ENCODE measurements around the gene SUGCT.
"Not testable (repeated sequence)": the region's sequence is repeated elsewhere in the genome, so short reads cannot be mapped to it uniquely, and the experiment has no call there.

Gene SUGCT

DNA sequence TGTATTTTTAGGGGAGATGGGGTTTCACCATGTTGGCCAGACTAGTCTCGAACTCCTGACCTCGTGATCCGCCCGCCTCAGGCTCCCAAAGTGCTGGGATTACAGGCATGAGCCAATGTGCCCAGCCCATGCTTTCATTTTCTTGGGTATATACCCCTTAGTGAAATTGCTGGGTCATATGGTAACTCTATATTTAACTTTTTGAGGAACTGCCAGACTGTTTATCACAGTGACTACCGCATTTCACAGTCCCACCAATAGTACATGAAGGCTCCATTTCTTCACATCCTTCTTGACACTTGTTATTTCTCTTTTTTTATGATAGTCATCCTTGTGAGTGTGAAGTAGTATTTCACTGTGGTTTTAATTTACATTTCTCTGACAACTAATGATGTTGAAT lies 134.0 kb downstream of the SUGCT start:
- not testable (repeated sequence) for DNase-seq

GRCh38 chr7:40276061-40276460 lies 141.3 kb downstream of the SUGCT start:
- no peak for DNase-seq

DNA sequence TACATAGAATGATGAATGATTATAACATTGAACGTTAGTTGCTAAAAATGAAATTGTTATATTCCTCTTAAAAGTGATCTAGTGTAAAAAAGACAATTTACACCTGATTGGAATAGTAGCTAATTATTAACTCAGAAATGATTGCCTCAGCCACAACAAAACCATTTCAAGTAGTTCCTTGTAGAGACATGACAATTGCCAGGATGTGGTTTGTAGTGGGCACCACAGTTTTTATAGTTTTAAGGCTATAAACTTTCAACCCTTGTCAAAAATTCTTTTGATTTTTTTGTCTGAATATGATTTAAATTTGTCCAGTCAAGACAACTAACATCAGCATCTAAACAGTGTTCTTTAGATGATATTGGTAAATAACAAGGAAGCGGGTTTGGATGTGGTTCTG lies 145.2 kb downstream of the SUGCT start:
- DNase-seq: no peak

GRCh38 chr7:40282858-40283257 lies 148.1 kb downstream of the SUGCT start:
- DNase-seq: no peak

- DNase-seq: no peak
Observed at GRCh38 chr7:40283391-40283790, 148.6 kb downstream of the SUGCT start.

- no peak for DNase-seq
Observed at GRCh38 chr7:40288827-40289226, 154.0 kb downstream of the SUGCT start.

GRCh38 chr7:40297741-40298311 lies 163.0 kb downstream of the SUGCT start:
- no peak for DNase-seq

- DNase-seq: no peak
Observed at GRCh38 chr7:40298421-40298820, 163.6 kb downstream of the SUGCT start.

GRCh38 chr7:40299097-40299496 lies 164.3 kb downstream of the SUGCT start:
- no peak for DNase-seq

DNA sequence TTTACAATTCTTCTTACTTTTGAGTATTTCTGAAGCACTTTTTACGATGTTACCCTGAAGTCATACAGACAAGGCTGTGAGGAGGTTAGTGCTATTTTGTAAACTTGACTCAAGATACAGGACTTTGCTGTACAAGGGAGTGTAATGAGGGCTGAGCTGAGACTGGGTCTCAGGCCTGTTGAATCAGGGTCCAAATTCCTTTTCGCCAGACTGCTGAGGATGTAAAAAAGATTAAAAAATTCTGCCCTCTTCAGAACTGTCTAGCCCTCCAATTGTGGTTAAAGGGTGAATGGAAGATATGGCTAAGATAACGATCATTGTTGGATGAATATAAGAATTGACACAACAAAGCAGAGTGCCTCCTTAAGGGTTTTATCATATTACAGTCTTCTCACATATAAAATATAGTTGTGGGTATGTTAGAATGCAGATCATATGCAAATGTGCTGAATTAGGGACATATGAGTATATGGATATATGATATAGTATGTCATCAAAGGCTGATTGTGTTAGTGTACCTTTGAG lies 165.4 kb downstream of the SUGCT start:
- no peak for DNase-seq

- DNase-seq: no peak
Observed at GRCh38 chr7:40301486-40302068, 166.8 kb downstream of the SUGCT start.

DNA sequence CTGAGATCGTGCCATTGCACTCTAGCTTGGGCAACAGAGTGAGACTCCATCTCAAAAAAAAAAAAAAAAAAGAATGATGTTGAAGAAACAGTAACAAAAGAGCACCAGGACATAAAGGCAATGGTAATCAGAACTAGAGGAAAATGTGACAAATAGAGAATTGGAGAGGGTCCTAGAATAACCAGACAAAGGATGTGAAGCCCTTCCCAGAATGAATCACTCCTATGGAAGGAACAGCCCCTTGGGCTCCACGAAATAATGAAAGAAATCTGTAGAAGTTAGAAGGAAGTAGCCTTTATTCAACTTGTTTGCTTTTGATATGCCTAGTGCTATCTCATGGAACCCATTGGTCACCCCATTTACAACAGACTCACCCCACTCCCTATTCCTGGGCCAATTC lies 169.2 kb downstream of the SUGCT start:
- DNase-seq: no peak

GRCh38 chr7:40305229-40305628 lies 170.4 kb downstream of the SUGCT start:
- DNase-seq: no peak

GRCh38 chr7:40306025-40306424 lies 171.2 kb downstream of the SUGCT start:
- DNase-seq: no peak

DNA sequence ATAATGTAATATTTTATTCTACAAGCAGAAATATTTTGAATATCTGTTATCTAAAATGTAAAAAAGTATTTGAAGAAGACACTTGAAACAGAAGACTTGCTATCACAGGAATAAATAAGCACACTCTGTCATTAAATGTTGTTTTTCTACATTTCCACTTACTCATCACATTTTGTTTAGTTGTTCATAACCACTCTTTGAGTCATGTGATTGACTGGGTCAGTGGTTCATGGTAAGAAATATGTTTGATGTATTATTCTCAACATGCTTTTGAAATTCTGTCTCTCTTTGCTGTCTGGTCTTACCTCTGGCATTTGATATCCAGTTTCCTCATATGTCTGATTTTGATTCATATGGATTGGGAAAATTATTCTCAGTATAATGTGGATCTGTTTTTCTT lies 171.8 kb downstream of the SUGCT start:
- no peak for DNase-seq

DNA sequence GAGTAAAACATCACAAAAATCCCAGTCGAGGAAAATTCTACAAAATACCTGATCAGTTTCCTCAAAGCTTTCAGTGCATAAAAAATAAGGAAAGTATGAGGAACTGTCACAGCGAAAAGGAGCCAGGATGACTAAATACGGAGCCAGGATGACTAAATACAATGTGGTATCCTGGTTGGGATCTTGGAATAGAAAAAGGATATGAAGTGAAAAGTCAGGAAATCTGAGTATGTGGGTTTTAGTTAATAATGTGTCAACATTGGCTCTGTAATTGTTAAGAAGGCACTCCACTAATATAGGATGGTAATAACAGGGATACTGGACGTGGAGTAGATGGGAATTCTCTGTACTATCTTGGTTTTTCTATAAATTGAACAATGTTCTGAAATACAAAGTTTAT lies 175.5 kb downstream of the SUGCT start:
- DNase-seq: no peak

DNA sequence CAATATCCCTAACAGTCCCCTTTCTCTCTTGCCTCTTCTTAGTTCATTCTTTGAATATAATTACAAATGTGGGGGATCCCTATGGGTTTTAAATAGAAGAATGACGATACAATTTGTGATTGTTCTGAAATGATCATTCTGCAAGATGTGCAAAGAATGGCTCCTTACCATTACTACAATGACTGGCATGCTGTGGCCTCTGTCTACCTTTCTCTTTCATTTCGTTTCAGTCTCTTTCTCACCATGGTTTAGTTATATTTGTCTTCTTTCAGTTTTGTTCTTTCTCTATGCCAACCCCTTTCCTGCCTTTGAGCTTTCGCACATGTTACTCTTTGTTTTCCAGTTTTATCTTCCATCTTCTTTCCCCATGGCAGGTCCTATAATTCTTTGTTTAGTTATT lies 176.5 kb downstream of the SUGCT start:
- no peak for DNase-seq

- DNase-seq: no peak
Observed at GRCh38 chr7:40315277-40315676, 180.5 kb downstream of the SUGCT start.

- no peak for DNase-seq
Observed at GRCh38 chr7:40316176-40316575, 181.4 kb downstream of the SUGCT start.

DNA sequence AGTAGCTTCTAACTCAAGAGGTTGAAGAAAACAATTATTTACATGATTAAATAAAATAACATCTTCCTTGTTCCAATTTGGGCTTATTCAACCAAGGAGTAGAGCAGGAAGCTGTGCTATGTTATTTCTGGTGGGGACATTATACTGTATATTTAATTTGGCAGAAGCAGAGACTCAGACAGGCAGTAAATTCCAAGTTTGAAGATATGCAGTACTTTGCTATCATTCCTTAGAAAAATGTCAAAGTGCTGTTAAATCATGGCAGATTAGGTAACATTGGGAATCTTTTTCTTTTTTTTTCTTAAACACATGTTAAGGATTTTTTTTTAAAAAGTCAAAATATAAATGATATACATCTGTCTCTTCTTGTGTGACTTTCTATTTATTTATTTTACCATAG lies 190.1 kb downstream of the SUGCT start:
- no peak for DNase-seq

GRCh38 chr7:40327113-40327512 lies 192.3 kb downstream of the SUGCT start:
- DNase-seq: no peak

- DNase-seq: no peak
Observed at GRCh38 chr7:40327873-40328272, 193.1 kb downstream of the SUGCT start.

DNA sequence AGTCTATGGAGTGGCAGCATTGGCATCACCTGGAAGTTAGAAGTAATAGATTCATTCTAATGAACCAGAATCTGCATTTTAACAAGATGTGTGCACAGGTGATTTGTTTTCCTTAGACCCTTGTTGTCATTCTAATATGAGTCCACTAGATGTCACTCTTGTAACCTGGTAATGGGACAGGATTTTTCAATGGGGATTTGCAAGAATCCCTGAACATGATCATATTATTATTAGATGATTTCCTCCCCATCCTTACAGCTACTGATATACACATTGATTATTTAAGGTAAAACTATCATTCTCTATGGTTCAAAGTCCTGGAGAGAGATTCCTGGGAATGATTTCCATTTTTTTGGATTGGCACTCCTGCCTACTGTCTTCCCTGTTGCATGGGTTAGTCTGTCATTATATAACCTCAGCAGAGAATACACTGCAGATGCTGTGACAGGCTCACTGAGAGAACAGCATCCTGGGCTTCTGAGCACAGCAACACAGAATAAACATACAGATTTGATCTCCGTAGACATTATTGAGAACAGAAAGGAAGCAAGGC lies 194.9 kb downstream of the SUGCT start:
- no peak for DNase-seq

GRCh38 chr7:40330408-40330807 lies 195.6 kb downstream of the SUGCT start:
- DNase-seq: no peak

DNA sequence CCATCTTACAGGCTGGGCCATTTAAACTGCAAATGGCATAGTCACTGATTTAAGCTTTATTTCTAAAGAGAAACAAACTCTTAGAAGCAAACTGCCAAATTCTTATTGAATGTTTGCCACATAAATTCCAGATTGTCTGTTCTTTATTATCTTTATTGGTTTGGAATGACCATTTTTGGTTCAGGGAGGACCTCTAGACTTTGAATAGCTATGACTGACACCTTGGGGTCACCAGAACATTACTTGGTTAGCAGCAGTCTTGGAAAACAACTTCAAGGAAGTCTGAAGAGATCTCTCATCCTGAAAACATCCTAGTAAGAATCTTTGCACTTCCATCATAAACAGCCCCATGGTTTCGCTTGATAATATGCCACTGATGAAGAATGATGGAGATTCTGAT lies 197.1 kb downstream of the SUGCT start:
- no peak for DNase-seq
